ENCODE results near the gene MMP12.
A peak's percentile ranks its signal among the peaks of the same experiment; 100 is the strongest.

MMP12 gene

GRCh38 chr11:102850973-102851745 is 23.6 kb downstream of the MMP12 start:
- TF ChIP-seq CTCF (IDR thresholded peaks at IDR 0.05; ENCODE audit: low read depth, low read length) = no peak
- DNase-seq (ENCODE audit: extremely low read depth, low read depth) = peak; percentile 37

- DNase-seq (ENCODE audit: extremely low read depth, low read depth) = no peak
- TF ChIP-seq CTCF (IDR thresholded peaks at IDR 0.05; ENCODE audit: low read depth, low read length) = no peak
Observed at GRCh38 chr11:102849311-102849710, 25.5 kb downstream of the MMP12 start.

GRCh38 chr11:102846292-102846691 is 28.5 kb downstream of the MMP12 start:
- no peak for DNase-seq (ENCODE audit: extremely low read depth, low read depth)
- no peak for TF ChIP-seq CTCF (IDR thresholded peaks at IDR 0.05; ENCODE audit: low read depth, low read length)

- no peak for TF ChIP-seq CTCF (IDR thresholded peaks at IDR 0.05; ENCODE audit: low read depth, low read length)
- DNase-seq (ENCODE audit: extremely low read depth, low read depth) = no peak
Observed at GRCh38 chr11:102843489-102843888, 31.3 kb downstream of the MMP12 start, which contains the start of gene MMP3. Gene MMP3 (minus strand): TSS chr11:102843609. CDS start chr11:102843546, 63 bp downstream.

- no peak for TF ChIP-seq CTCF (IDR thresholded peaks at IDR 0.05; ENCODE audit: low read depth, low read length)
- no peak for DNase-seq (ENCODE audit: extremely low read depth, low read depth)
Observed at GRCh38 chr11:102842930-102843329, 31.9 kb downstream of the MMP12 start.

GRCh38 chr11:102840018-102840417 is 34.8 kb downstream of the MMP12 start:
- DNase-seq (ENCODE audit: extremely low read depth, low read depth) = no peak
- TF ChIP-seq CTCF (IDR thresholded peaks at IDR 0.05; ENCODE audit: low read depth, low read length) = no peak

- DNase-seq (ENCODE audit: extremely low read depth, low read depth) = no peak
- TF ChIP-seq CTCF (IDR thresholded peaks at IDR 0.05; ENCODE audit: low read depth, low read length) = no peak
Observed at GRCh38 chr11:102837646-102838045, 37.1 kb downstream of the MMP12 start.

Data from AG09319 (cell line).